ENCODE measurements around the gene TNFRSF4.
"Not testable (repeated sequence)": the region's sequence is repeated elsewhere in the genome, so short reads cannot be mapped to it uniquely, and the experiment has no call there.

The TNFRSF4 gene

GRCh38 chr1:1199961-1200875 is 13.7 kb downstream of the TNFRSF4 start:
- DNase-seq: no peak

GRCh38 chr1:1199141-1199960 is 14.6 kb downstream of the TNFRSF4 start:
- no peak for DNase-seq

- DNase-seq: no peak
Observed at GRCh38 chr1:1198423-1199140, 15.4 kb downstream of the TNFRSF4 start.

GRCh38 chr1:1197551-1198422 is 16.2 kb downstream of the TNFRSF4 start:
- no peak for DNase-seq

GRCh38 chr1:1197188-1197500 is 16.8 kb downstream of the TNFRSF4 start:
- DNase-seq: no peak

GRCh38 chr1:1196431-1197187 is 17.3 kb downstream of the TNFRSF4 start:
- DNase-seq: no peak

- DNase-seq: not testable (repeated sequence)
Observed at GRCh38 chr1:1195726-1196125, 18.2 kb downstream of the TNFRSF4 start.

- no peak for DNase-seq
Observed at GRCh38 chr1:1194723-1195122, 19.2 kb downstream of the TNFRSF4 start.

GRCh38 chr1:1191734-1192133 is 22.2 kb downstream of the TNFRSF4 start:
- no peak for DNase-seq

- DNase-seq: no peak
Observed at GRCh38 chr1:1189111-1189510, 24.8 kb downstream of the TNFRSF4 start.

- no peak for DNase-seq
Observed at GRCh38 chr1:1187938-1188337, 26.0 kb downstream of the TNFRSF4 start.

GRCh38 chr1:1185101-1185765 is 28.7 kb downstream of the TNFRSF4 start:
- no peak for DNase-seq

GRCh38 chr1:1183833-1184775 is 29.8 kb downstream of the TNFRSF4 start:
- no peak for DNase-seq

- no peak for DNase-seq
Observed at GRCh38 chr1:1183221-1183747, 30.7 kb downstream of the TNFRSF4 start.

GRCh38 chr1:1182491-1183220 is 31.3 kb downstream of the TNFRSF4 start:
- DNase-seq: no peak

- no peak for DNase-seq
Observed at GRCh38 chr1:1181938-1182410, 32.0 kb downstream of the TNFRSF4 start.

- DNase-seq: no peak
Observed at GRCh38 chr1:1181129-1181937, 32.6 kb downstream of the TNFRSF4 start.
